K562 (cell line): ENCODE results near the gene ATG4D. TPM values are rescaled to one million over a fixed set of nuclear protein-coding genes. Genes with fewer than 3 reads are reported as not detected.
A peak's percentile ranks its signal among the peaks of the same experiment; 100 is the strongest.

Experiments used
- DMBX1 ChIP-seq: fragments of 250-450 bp; sonication (Bioruptor Pico); IDR thresholded peaks from 2 replicates; pipeline ENCODE4 v1.8.0; 2022; ENCODE audit warnings: inconsistent platforms, mild to moderate bottlenecking, moderate library complexity, borderline replicate concordance
- HIVEP1 ChIP-seq: fragments of 250-450 bp; sonication (Bioruptor Pico); IDR thresholded peaks from 2 replicates; pipeline ENCODE4 v1.4.0; 2020; ENCODE audit warnings: mild to moderate bottlenecking
- MEF2A ChIP-seq: IDR thresholded peaks from 2 replicates; pipeline ENCODE4 v1.6.1; 2011; ENCODE audit warnings: low read depth, mild to moderate bottlenecking, low read length, moderate library complexity; ENCODE audit not compliant: control insufficient read depth
- MEF2D ChIP-seq: conservative IDR thresholded peaks from 2 replicates; pipeline ENCODE4 v1.6.1; 2016; ENCODE audit warnings: low read depth, missing genetic modification characterization, missing compliant biosample characterization
- NFRKB ChIP-seq: fragments of 450-650 bp; IDR thresholded peaks from 2 replicates; pipeline ENCODE4 v1.6.1; 2016; ENCODE audit warnings: low read depth
- SP2 ChIP-seq: IDR thresholded peaks from 2 replicates; pipeline ENCODE4 v1.6.1; 2011; ENCODE audit warnings: mild to moderate bottlenecking, low read depth, low read length, moderate library complexity; ENCODE audit not compliant: poor library complexity, severe bottlenecking; ENCODE audit errors: extremely low read depth
- ZBTB7A ChIP-seq: IDR thresholded peaks from 2 replicates; pipeline ENCODE4 v1.6.1; 2011; ENCODE audit warnings: low read depth, mild to moderate bottlenecking, low read length, moderate library complexity, borderline replicate concordance; ENCODE audit not compliant: control insufficient read depth
- ZFP36 ChIP-seq: fragments of 150-350 bp; IDR thresholded peaks from 2 replicates; pipeline ENCODE4 v1.6.1; 2018; ENCODE audit warnings: low read length, low read depth; ENCODE audit not compliant: partially characterized antibody
- polyA plus RNA-seq, 8 experiments: library from polyadenylated mRNA; depleted of rRNA in 4 of 8; stranded (reverse) in 5 of 8; unstranded in 3 of 8; fragments of >200 nt; fragmentation: Nextera tagmentation in 2 of 8; fragmentation: Illumina TruSeq in 1 of 8; extraction: Ambion mirVana in 2 of 8; extraction: Trizol in 1 of 8; gene quantifications; 2 replicates each; pipeline versions ENCODE4 v1.2.1 to v1.2.3, GENCODE V29; 2011 to 2014; ENCODE audit warnings: inconsistent platforms in 1 of 8, missing spikeins in 1 of 8
- total RNA-seq, 7 experiments: library from RNA; depleted of rRNA in 6 of 7; stranded (reverse); fragments of >200 nt in 6 of 7; fragmentation: Illumina TruSeq in 2 of 7; extraction: Trizol in 2 of 7; gene quantifications; 2 replicates each; pipeline versions ENCODE4 v1.2.1 to v1.2.3, GENCODE V29; 2011 to 2021; ENCODE audit warnings: low replicate concordance in 1 of 7
- TF ChIP-seq, protein P1 (sequence below): fragments of 450-650 bp; IDR thresholded peaks from 2 replicates; pipeline ENCODE4 v1.6.1; 2016; ENCODE audit warnings: low read depth
- TF ChIP-seq, protein P2 (sequence below): fragments of 450-650 bp; conservative IDR thresholded peaks from 2 replicates; pipeline ENCODE4 v1.6.1; 2016; ENCODE audit warnings: missing genetic modification characterization, low read depth, mild to moderate bottlenecking, control low read depth, missing compliant biosample characterization
- TF ChIP-seq, protein P3 (sequence below), 2 experiments: fragments of 150-350 bp in 1 of 2; IDR thresholded peaks; 2 replicates each; pipeline ENCODE4 v1.6.1; 2012 to 2016; ENCODE audit warnings: low read depth in 2 of 2, low read length in 2 of 2, mild to moderate bottlenecking in 1 of 2, moderate library complexity in 1 of 2
- TF ChIP-seq, protein P4 (sequence below): conservative IDR thresholded peaks from 2 replicates; pipeline ENCODE4 v1.6.1; 2011; ENCODE audit warnings: low read depth, mild to moderate bottlenecking, low read length; ENCODE audit not compliant: control insufficient read depth

The ATG4D gene
- total and polyA plus RNA-seq, 9 of the 15 experiments (the other 6 are each of a cell fraction or from before 2014, with no cell fraction given), result 0.51 to 66.1 (median 22.9) TPM

DNA sequence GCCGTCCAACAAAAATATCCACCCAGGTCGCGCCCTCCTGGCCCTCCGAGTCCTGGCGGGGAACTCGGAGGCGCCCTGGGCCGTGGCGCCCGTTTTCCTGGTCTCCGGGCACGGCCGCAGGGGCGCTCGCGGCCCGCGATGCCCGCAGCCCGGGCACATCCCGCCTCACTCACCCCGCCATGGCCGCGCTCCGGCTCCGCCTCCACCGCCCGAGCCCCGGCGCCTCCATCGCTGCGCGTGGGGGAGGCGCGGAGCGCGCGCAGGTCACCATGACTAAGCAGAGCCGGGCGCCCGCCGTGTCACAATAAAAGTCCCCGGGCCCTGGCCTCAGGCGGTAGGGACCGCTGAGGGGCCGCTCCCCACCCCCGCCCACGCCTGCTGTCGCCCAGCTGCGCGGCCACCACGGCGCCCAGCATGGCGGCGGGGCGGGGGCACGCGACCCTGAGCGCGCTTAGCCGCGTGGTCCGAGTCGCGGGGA, 41.1 kb upstream of the ATG4D start (continued):
- TF ChIP-seq, protein P1, sequence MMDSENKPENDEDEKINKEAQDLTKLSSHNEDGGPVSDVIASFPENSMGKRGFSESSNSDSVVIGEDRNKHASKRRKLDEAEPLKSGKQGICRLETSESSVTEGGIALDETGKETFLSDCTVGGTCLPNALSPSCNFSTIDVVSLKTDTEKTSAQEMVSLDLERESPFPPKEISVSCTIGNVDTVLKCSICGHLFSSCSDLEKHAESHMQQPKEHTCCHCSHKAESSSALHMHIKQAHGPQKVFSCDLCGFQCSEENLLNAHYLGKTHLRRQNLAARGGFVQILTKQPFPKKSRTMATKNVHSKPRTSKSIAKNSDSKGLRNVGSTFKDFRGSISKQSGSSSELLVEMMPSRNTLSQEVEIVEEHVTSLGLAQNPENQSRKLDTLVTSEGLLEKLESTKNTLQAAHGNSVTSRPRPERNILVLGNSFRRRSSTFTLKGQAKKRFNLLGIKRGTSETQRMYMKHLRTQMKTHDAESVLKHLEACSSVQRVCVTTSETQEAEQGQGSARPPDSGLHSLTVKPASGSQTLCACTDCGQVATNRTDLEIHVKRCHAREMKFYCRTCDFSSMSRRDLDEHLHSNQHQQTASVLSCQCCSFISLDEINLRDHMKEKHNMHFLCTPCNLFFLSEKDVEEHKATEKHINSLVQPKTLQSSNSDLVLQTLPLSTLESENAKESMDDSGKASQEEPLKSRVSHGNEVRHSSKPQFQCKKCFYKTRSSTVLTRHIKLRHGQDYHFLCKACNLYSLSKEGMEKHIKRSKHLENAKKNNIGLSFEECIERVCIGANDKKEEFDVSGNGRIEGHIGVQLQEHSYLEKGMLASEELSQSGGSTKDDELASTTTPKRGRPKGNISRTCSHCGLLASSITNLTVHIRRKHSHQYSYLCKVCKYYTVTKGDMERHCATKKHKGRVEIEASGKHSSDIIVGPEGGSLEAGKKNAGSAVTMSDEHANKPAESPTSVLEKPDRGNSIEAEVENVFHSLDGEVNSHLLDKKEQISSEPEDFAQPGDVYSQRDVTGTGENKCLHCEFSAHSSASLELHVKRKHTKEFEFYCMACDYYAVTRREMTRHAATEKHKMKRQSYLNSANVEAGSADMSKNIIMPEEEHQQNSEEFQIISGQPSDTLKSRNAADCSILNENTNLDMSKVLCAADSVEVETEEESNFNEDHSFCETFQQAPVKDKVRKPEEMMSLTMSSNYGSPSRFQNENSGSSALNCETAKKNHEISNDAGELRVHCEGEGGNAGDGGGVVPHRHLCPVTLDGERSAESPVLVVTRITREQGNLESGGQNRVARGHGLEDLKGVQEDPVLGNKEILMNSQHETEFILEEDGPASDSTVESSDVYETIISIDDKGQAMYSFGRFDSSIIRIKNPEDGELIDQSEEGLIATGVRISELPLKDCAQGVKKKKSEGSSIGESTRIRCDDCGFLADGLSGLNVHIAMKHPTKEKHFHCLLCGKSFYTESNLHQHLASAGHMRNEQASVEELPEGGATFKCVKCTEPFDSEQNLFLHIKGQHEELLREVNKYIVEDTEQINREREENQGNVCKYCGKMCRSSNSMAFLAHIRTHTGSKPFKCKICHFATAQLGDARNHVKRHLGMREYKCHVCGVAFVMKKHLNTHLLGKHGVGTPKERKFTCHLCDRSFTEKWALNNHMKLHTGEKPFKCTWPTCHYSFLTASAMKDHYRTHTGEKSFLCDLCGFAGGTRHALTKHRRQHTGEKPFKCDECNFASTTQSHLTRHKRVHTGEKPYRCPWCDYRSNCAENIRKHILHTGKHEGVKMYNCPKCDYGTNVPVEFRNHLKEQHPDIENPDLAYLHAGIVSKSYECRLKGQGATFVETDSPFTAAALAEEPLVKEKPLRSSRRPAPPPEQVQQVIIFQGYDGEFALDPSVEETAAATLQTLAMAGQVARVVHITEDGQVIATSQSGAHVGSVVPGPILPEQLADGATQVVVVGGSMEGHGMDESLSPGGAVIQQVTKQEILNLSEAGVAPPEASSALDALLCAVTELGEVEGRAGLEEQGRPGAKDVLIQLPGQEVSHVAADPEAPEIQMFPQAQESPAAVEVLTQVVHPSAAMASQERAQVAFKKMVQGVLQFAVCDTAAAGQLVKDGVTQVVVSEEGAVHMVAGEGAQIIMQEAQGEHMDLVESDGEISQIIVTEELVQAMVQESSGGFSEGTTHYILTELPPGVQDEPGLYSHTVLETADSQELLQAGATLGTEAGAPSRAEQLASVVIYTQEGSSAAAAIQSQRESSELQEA, result no peak
- TF ChIP-seq NFRKB (no peak), ZFP36 (peak; percentile 1), HIVEP1 (no peak), MEF2A (no peak), SP2 (no peak), ZBTB7A (peak; percentile 77; the same call in 1 of the 2 replicates), DMBX1 (CRISPR knock-in tag) (0 out of 2 replicates have a peak, but pooled peaks have one; percentile 31), MEF2D (no peak)
- TF ChIP-seq, protein P2, sequence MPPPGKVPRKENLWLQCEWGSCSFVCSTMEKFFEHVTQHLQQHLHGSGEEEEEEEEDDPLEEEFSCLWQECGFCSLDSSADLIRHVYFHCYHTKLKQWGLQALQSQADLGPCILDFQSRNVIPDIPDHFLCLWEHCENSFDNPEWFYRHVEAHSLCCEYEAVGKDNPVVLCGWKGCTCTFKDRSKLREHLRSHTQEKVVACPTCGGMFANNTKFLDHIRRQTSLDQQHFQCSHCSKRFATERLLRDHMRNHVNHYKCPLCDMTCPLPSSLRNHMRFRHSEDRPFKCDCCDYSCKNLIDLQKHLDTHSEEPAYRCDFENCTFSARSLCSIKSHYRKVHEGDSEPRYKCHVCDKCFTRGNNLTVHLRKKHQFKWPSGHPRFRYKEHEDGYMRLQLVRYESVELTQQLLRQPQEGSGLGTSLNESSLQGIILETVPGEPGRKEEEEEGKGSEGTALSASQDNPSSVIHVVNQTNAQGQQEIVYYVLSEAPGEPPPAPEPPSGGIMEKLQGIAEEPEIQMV (tag), result no peak
- TF ChIP-seq, protein P3, sequence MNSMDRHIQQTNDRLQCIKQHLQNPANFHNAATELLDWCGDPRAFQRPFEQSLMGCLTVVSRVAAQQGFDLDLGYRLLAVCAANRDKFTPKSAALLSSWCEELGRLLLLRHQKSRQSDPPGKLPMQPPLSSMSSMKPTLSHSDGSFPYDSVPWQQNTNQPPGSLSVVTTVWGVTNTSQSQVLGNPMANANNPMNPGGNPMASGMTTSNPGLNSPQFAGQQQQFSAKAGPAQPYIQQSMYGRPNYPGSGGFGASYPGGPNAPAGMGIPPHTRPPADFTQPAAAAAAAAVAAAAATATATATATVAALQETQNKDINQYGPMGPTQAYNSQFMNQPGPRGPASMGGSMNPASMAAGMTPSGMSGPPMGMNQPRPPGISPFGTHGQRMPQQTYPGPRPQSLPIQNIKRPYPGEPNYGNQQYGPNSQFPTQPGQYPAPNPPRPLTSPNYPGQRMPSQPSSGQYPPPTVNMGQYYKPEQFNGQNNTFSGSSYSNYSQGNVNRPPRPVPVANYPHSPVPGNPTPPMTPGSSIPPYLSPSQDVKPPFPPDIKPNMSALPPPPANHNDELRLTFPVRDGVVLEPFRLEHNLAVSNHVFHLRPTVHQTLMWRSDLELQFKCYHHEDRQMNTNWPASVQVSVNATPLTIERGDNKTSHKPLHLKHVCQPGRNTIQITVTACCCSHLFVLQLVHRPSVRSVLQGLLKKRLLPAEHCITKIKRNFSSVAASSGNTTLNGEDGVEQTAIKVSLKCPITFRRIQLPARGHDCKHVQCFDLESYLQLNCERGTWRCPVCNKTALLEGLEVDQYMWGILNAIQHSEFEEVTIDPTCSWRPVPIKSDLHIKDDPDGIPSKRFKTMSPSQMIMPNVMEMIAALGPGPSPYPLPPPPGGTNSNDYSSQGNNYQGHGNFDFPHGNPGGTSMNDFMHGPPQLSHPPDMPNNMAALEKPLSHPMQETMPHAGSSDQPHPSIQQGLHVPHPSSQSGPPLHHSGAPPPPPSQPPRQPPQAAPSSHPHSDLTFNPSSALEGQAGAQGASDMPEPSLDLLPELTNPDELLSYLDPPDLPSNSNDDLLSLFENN (IDR thresholded peaks at IDR 0.05; ENCODE audit: low read depth in 2 of 2, low read length in 2 of 2), result peak in 1 of 2 experiments; percentile 36; a peak in 1 of 4 replicates
- TF ChIP-seq, protein P4, sequence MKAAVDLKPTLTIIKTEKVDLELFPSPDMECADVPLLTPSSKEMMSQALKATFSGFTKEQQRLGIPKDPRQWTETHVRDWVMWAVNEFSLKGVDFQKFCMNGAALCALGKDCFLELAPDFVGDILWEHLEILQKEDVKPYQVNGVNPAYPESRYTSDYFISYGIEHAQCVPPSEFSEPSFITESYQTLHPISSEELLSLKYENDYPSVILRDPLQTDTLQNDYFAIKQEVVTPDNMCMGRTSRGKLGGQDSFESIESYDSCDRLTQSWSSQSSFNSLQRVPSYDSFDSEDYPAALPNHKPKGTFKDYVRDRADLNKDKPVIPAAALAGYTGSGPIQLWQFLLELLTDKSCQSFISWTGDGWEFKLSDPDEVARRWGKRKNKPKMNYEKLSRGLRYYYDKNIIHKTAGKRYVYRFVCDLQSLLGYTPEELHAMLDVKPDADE, result peak; percentile 71; the same call in 1 of the 2 replicates
